IPS-18a (cell line): ENCODE data around the gene GTF2I.

Experiments
- H3K27ac ChIP-seq: one replicate; pipeline ENCODE4 v1.5.1; 2013; ENCODE audit warnings: low read length
- H3K27me3 ChIP-seq: one replicate; pipeline ENCODE4 v1.6.1; 2013; ENCODE audit warnings: mild to moderate bottlenecking, low read length; ENCODE audit not compliant: control insufficient read depth, insufficient read depth
- H3K36me3 ChIP-seq: one replicate; pipeline ENCODE4 v1.6.1; 2013; ENCODE audit warnings: low read depth, low read length; ENCODE audit not compliant: control insufficient read depth
- H3K4me1 ChIP-seq: one replicate; pipeline ENCODE4 v1.6.1; 2013; ENCODE audit warnings: low read depth, low read length; ENCODE audit not compliant: control insufficient read depth
- H3K4me3 ChIP-seq: one replicate; pipeline ENCODE4 v1.5.1; 2013; ENCODE audit warnings: low read length
- H3K9ac ChIP-seq: one replicate; pipeline ENCODE4 v1.6.1; 2013; ENCODE audit warnings: mild to moderate bottlenecking, low read length, moderate library complexity
- H3K9me3 ChIP-seq: one replicate; pipeline ENCODE4 v1.6.1; 2013; ENCODE audit warnings: low read depth, low read length; ENCODE audit not compliant: control insufficient read depth

GTF2I gene

GRCh38 chr7:74657692-74658177, at the start of gene GTF2I:
Gene GTF2I (plus strand): TSS chr7:74657718. CDS start chr7:74689129, 31,411 bp downstream.
- peaks cover 37% of the 10 kb centered on the region for H3K4me1 ChIP-seq
- peak within 1 kb of the TSS; percentile 99 for H3K27ac ChIP-seq
- no peaks in the 10 kb centered on the region for H3K27me3 ChIP-seq
- H3K9me3 ChIP-seq, result no peaks in the 10 kb centered on the region
- H3K36me3 ChIP-seq, result no peaks in the 10 kb centered on the region
- H3K4me3 ChIP-seq, result peak within 1 kb of the TSS; percentile 93
- H3K9ac ChIP-seq, result peak within 1 kb of the TSS; percentile 99

- Histone ChIP-seq H3K27me3 (no peaks in the 10 kb centered on the region), H3K9me3 (no peaks in the 10 kb centered on the region), H3K4me1 (peaks cover 6% of the 10 kb centered on the region), H3K4me3 (no peak overlapping the region), H3K9ac (no peak overlapping the region), H3K27ac (no peak overlapping the region), H3K36me3 (no peaks in the 10 kb centered on the region)
These were observed 45.3 kb upstream of the GTF2I start for GRCh38 chr7:74612015-74612829.

- H3K27ac ChIP-seq, result no peak overlapping the region
- no peaks in the 10 kb centered on the region for H3K36me3 ChIP-seq
- H3K9ac ChIP-seq, result no peak overlapping the region
- peaks cover 15% of the 10 kb centered on the region for H3K4me1 ChIP-seq
- H3K4me3 ChIP-seq, result no peak overlapping the region
- no peaks in the 10 kb centered on the region for H3K9me3 ChIP-seq
- H3K27me3 ChIP-seq, result no peaks in the 10 kb centered on the region
These were observed 41.4 kb upstream of the GTF2I start for GRCh38 chr7:74615933-74616780.

GRCh38 chr7:74617180-74617744, 40.3 kb upstream of the GTF2I start:
- Histone ChIP-seq H3K4me3 (no peak overlapping the region), H3K27me3 (no peaks in the 10 kb centered on the region), H3K27ac (no peak overlapping the region), H3K9me3 (no peaks in the 10 kb centered on the region), H3K36me3 (no peaks in the 10 kb centered on the region), H3K9ac (no peak overlapping the region), H3K4me1 (peaks cover 15% of the 10 kb centered on the region)

GRCh38 chr7:74619235-74619860, 38.2 kb upstream of the GTF2I start:
- Histone ChIP-seq H3K36me3 (no peaks in the 10 kb centered on the region), H3K9me3 (no peaks in the 10 kb centered on the region), H3K27me3 (no peaks in the 10 kb centered on the region), H3K4me3 (no peak overlapping the region), H3K4me1 (peaks cover 12% of the 10 kb centered on the region), H3K9ac (no peak overlapping the region), H3K27ac (no peak overlapping the region)

- Histone ChIP-seq H3K9me3 (no peaks in the 10 kb centered on the region), H3K36me3 (no peaks in the 10 kb centered on the region), H3K4me3 (no peak overlapping the region), H3K9ac (no peak overlapping the region), H3K27me3 (no peaks in the 10 kb centered on the region), H3K27ac (no peak overlapping the region), H3K4me1 (peaks cover 12% of the 10 kb centered on the region)
These were observed 35.2 kb upstream of the GTF2I start for GRCh38 chr7:74622228-74622749.

GRCh38 chr7:74623135-74623534, 34.4 kb upstream of the GTF2I start:
- Histone ChIP-seq H3K27ac (no peak overlapping the region), H3K27me3 (no peaks in the 10 kb centered on the region), H3K4me3 (no peak overlapping the region), H3K36me3 (no peaks in the 10 kb centered on the region), H3K9me3 (no peaks in the 10 kb centered on the region), H3K4me1 (peaks cover 15% of the 10 kb centered on the region), H3K9ac (no peak overlapping the region)

- Histone ChIP-seq H3K4me3 (no peak overlapping the region), H3K27ac (no peak overlapping the region), H3K4me1 (peaks cover 15% of the 10 kb centered on the region), H3K36me3 (no peaks in the 10 kb centered on the region), H3K9me3 (no peaks in the 10 kb centered on the region), H3K9ac (no peak overlapping the region), H3K27me3 (no peaks in the 10 kb centered on the region)
These were observed 32.1 kb upstream of the GTF2I start for GRCh38 chr7:74625446-74625845.

- Histone ChIP-seq H3K4me1 (peaks cover 15% of the 10 kb centered on the region), H3K4me3 (peak overlapping the region; percentile 21), H3K9me3 (no peaks in the 10 kb centered on the region), H3K27ac (peak overlapping the region; percentile 94), H3K9ac (peak overlapping the region; percentile 71), H3K36me3 (no peaks in the 10 kb centered on the region), H3K27me3 (no peaks in the 10 kb centered on the region)
These were observed 29.7 kb upstream of the GTF2I start for GRCh38 chr7:74627661-74628411.

- Histone ChIP-seq H3K9me3 (no peaks in the 10 kb centered on the region), H3K9ac (no peak overlapping the region), H3K27ac (no peak overlapping the region), H3K4me1 (peaks cover 9% of the 10 kb centered on the region), H3K4me3 (no peak overlapping the region), H3K27me3 (no peaks in the 10 kb centered on the region), H3K36me3 (no peaks in the 10 kb centered on the region)
These were observed 25.0 kb upstream of the GTF2I start for GRCh38 chr7:74632505-74632904.
